Measurements from ENCODE around the gene ADNP. TPM values are rescaled to one million over a fixed set of nuclear protein-coding genes. Genes with fewer than 3 reads are reported as not detected.

Gene ADNP
- total RNA-seq, 2 donors from 2014 or later, result 32.5 to 61.4 TPM

GRCh38 chr20:50843331-50844276 is 87.6 kb downstream of the ADNP start:
- peaks cover 12 to 24% of the 10 kb centered on the region in 2 donors for H3K4me1 ChIP-seq (ENCODE audit: control insufficient read depth in 1 of 2, low read depth in 2 of 2)
- DNase-seq (ENCODE audit: low spot score) (no peak), ATAC-seq (ENCODE audit: insufficient number of reproducible peaks, low FRiP score, low read depth) (no peak)
- no peaks in the 10 kb centered on the region for H3K9me3 ChIP-seq
- H3K27me3 ChIP-seq (replicated peaks; ENCODE audit: insufficient read depth), result no peaks in the 10 kb centered on the region
- H3K36me3 ChIP-seq, result no peaks in the 10 kb centered on the region
- H3K4me3 ChIP-seq, result no peak overlapping the region
- peak overlapping the region in 1 of 2 donors; percentile 30 for H3K27ac ChIP-seq
- TF ChIP-seq CTCF (IDR thresholded peaks at IDR 0.05), result no peak

- Histone ChIP-seq H3K9me3 (no peaks in the 10 kb centered on the region), H3K27ac (peak overlapping the region in 1 of 2 donors; percentile 30), H3K4me3 (no peak overlapping the region), H3K27me3 (replicated peaks; ENCODE audit: insufficient read depth) (no peaks in the 10 kb centered on the region), H3K4me1 (ENCODE audit: control insufficient read depth in 1 of 2, low read depth in 2 of 2) (peaks cover 13 to 26% of the 10 kb centered on the region in 2 donors), H3K36me3 (no peaks in the 10 kb centered on the region)
- no peak for DNase-seq (ENCODE audit: low spot score)
- no peak for ATAC-seq (ENCODE audit: insufficient number of reproducible peaks, low FRiP score, low read depth)
- TF ChIP-seq CTCF (IDR thresholded peaks at IDR 0.05), result no peak
These were observed 88.4 kb downstream of the ADNP start for GRCh38 chr20:50842821-50843220.

Other genes starting within 250 kb of the ADNP start
- gene RIPOR3, start 239.9 kb downstream of the ADNP start, total RNA-seq, result 1 to 10 TPM; 4.5 to 8.4 TPM
- 10 to 100 TPM in 1 of 2 donors, 1 to 10 TPM in 1; 2.8 to 10.7 TPM for gene PARD6B, start 199.9 kb downstream of the ADNP start, total RNA-seq
- 10 to 100 TPM in 1 of 2 donors, 1 to 10 TPM in 1; 7.7 to 10.2 TPM for gene BCAS4, start 136.4 kb downstream of the ADNP start, total RNA-seq
- gene DPM1, start 27.1 kb upstream of the ADNP start, total RNA-seq, result 10 to 100 TPM; 43.6 to 75.3 TPM
- gene MOCS3, start 27.4 kb upstream of the ADNP start, total RNA-seq, result 1 to 10 TPM; 4.2 to 5.3 TPM
- 1 to 10 TPM in 1 of 2 donors, under 1 TPM in 1; 0.41 to 1.9 TPM for gene KCNG1, start 91.7 kb upstream of the ADNP start, total RNA-seq

Measured in thoracic aorta (tissue), 2 donors.